Naive thymus-derived CD8-positive, alpha-beta T cell (primary cell): ENCODE measurements around the gene MACROD2. TPM values are rescaled to one million over a fixed set of nuclear protein-coding genes. Genes with fewer than 3 reads are reported as not detected.

Source experiments
- ATAC-seq, 2 donors: fragments of 150-1000 bp; cut with Tn5 transposase in 1 of 2; sonication (Bioruptor Pico), chemical (Tn5 transposase) in 1 of 2; 1 replicate in 1 of 2; 2 replicates in 1 of 2; pipeline ENCODE4 v1.10.0; 2021; ENCODE audit warnings: mild to moderate bottlenecking in 2 of 2, moderate library complexity in 2 of 2
- POLR2A ChIA-PET: fragments of 350-600 bp; sonication (Branson Sonifier 250); formaldehyde crosslinking; loops from one replicate; lab custom pipeline; 2021; ENCODE audit warnings: antibody characterized with exemption; lab: Charles Lee
- DNase-seq, 10 donors: peaks; one replicate each; pipeline versions ENCODE4 v3.0.0 to v3.0.0-alpha.2; 2020 to 2022
- H3K27ac Mint-ChIP-seq, 10 donors: one replicate each; pipeline ENCODE4 v1.8.0; 2020 to 2022; ENCODE audit warnings: mild to moderate bottlenecking in 10 of 10, mixed read lengths in 10 of 10, moderate library complexity in 4 of 10, inconsistent platforms in 1 of 10
- H3K27me3 Mint-ChIP-seq, 5 donors: one replicate each; pipeline ENCODE4 v1.8.0; 2021 to 2022; ENCODE audit warnings: mixed read lengths in 5 of 5
- H3K36me3 Mint-ChIP-seq, 3 donors: one replicate each; pipeline ENCODE4 v1.8.0; 2020 to 2022; ENCODE audit warnings: mixed read lengths in 3 of 3, mild to moderate bottlenecking in 2 of 3, inconsistent platforms in 1 of 3
- H3K4me1 Mint-ChIP-seq, 4 donors: one replicate each; pipeline ENCODE4 v1.8.0; 2021 to 2022; ENCODE audit warnings: mixed read lengths in 4 of 4
- H3K4me3 Mint-ChIP-seq, 10 donors: one replicate each; pipeline ENCODE4 v1.8.0; 2020 to 2022; ENCODE audit warnings: mild to moderate bottlenecking in 10 of 10, mixed read lengths in 10 of 10, moderate library complexity in 6 of 10, inconsistent platforms in 1 of 10
- H3K9me3 Mint-ChIP-seq, 9 donors: one replicate each; pipeline ENCODE4 v1.8.0; 2020 to 2022; ENCODE audit warnings: mixed read lengths in 9 of 9, mild to moderate bottlenecking in 3 of 9, inconsistent platforms in 1 of 9, moderate library complexity in 1 of 9
- polyA plus RNA-seq, 3 donors: library from polyadenylated mRNA; unstranded; fragments of 300-500 nt; fragmentation: Illumina TruSeq; gene quantifications; one replicate each; pipeline ENCODE4 v1.2.3, GENCODE V29; 2021
- total RNA-seq, 8 experiments: library from RNA in 2 of 8; stranded (reverse) in 2 of 8; gene quantifications; one replicate each; pipeline ENCODE4 v1.2.3 and lab custom pipeline; 2021 to 2026

Gene MACROD2
- total and polyA plus RNA-seq, 5 experiments from 2014 or later = 0.18 to 1.1 (median 0.60) TPM; not detected in 2

DNA sequence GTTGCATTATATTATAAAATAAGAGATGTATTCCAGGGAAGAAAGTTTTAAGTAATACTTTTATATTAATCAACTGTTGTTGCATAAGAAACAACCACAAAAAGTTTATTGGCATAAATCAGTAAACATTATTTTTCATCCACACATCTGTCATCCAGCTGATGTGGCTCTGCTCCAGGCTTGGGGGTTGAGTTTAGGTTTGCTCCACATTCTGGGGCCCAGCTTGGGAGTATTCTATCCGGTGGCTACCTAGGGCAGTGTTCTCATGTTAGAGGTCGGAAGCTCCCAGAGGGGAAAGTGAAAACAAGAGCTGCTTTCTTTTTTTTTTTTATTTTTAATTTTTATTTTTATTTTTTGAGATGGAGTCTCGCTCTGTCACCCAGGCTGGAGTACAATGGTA, 1070.5 kb downstream of the MACROD2 start:
- no peak overlapping the region for H3K4me3 Mint-ChIP-seq

GRCh38 chr20:15068486-15068885, 1073.2 kb downstream of the MACROD2 start:
- ATAC-seq (no peak), DNase-seq (no peak)
- Mint-ChIP-seq H3K4me1 (no peaks in the 10 kb centered on the region), H3K27ac (no peak overlapping the region), H3K36me3 (no peaks in the 10 kb centered on the region), H3K9me3 (peaks cover 0 to 20% (median 6%) of the 10 kb centered on the region in 9 donors), H3K4me3 (no peak overlapping the region), H3K27me3 (no peaks in the 10 kb centered on the region)
- POLR2A ChIA-PET = no interaction called here

More for the DNA sequence above, 1070.5 kb downstream of the MACROD2 start:
- Mint-ChIP-seq H3K9me3 (peaks cover 0 to 27% (median 6%) of the 10 kb centered on the region in 9 donors), H3K27me3 (no peaks in the 10 kb centered on the region), H3K36me3 (no peaks in the 10 kb centered on the region), H3K27ac (no peak overlapping the region), H3K4me1 (no peaks in the 10 kb centered on the region)
- ATAC-seq (no peak), DNase-seq (no peak)
- POLR2A ChIA-PET = no interaction called here

GRCh38 chr20:15069355-15069754, 1074.0 kb downstream of the MACROD2 start:
- POLR2A ChIA-PET = no interaction called here
- H3K27ac Mint-ChIP-seq = no peak overlapping the region

GRCh38 chr20:15071085-15071808, 1075.9 kb downstream of the MACROD2 start:
- H3K27ac Mint-ChIP-seq = no peak overlapping the region
- no peaks in the 10 kb centered on the region for H3K36me3 Mint-ChIP-seq
- POLR2A ChIA-PET = no interaction called here
- H3K9me3 Mint-ChIP-seq = peaks cover 0 to 20% (median 6%) of the 10 kb centered on the region in 9 donors
- H3K27me3 Mint-ChIP-seq = no peaks in the 10 kb centered on the region
- no peaks in the 10 kb centered on the region for H3K4me1 Mint-ChIP-seq
- ATAC-seq = no peak
- no peak overlapping the region for H3K4me3 Mint-ChIP-seq
- no peak for DNase-seq

More at GRCh38 chr20:15069355-15069754, 1074.0 kb downstream of the MACROD2 start:
- Mint-ChIP-seq H3K27me3 (no peaks in the 10 kb centered on the region), H3K36me3 (no peaks in the 10 kb centered on the region), H3K4me3 (no peak overlapping the region), H3K9me3 (peaks cover 0 to 20% (median 6%) of the 10 kb centered on the region in 9 donors), H3K4me1 (no peaks in the 10 kb centered on the region)
- DNase-seq = no peak
- ATAC-seq = no peak

DNA sequence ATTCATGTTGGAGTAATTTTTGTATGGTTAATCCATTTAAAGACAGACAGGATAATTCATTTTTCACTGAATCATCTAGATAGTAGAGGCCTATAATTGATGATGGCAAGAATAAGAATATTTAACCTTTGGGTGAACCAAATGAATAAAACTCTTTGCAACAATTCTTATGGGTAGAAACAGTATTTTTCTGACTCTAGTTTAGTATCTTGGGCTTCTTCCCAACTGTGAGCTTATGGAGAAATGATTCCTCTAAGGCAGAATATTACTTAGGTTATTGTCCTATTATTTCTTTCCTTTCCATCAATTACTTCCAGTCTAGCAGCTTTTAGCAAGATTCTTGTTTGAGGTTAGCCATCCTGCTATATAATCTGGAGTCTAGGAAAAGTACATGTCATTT, 1077.0 kb downstream of the MACROD2 start:
- POLR2A ChIA-PET = no interaction called here
- Mint-ChIP-seq H3K27ac (no peak overlapping the region), H3K36me3 (no peaks in the 10 kb centered on the region), H3K27me3 (no peaks in the 10 kb centered on the region), H3K4me3 (no peak overlapping the region), H3K4me1 (no peaks in the 10 kb centered on the region), H3K9me3 (peaks cover 0 to 20% (median 6%) of the 10 kb centered on the region in 9 donors)
- no peak for ATAC-seq
- DNase-seq = no peak

DNA sequence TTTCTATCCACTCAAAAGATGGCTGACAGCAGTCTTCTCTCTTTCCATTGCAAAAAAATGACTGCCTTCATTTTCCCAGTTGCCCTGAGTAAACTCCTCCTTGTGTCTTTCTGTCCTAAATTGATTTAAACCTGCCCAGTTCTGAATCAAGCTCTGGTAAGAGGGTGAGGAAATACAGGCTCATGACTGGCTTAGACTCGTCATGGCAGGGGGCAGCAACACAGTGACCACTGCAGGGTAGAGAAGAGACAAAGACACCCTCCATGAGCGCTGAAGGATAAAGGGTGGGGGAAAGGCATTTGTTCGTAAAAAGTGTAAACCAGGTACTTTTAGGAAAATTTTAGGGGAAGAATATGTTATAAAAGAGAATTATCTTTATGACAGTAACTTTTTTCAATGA, 1080.3 kb downstream of the MACROD2 start:
- no peaks in the 10 kb centered on the region for H3K36me3 Mint-ChIP-seq
- H3K9me3 Mint-ChIP-seq = peaks cover 0 to 3% (median 0%) of the 10 kb centered on the region in 9 donors
- DNase-seq (no peak), ATAC-seq (no peak)
- H3K4me3 Mint-ChIP-seq = no peak overlapping the region
- POLR2A ChIA-PET = no interaction called here
- H3K27ac Mint-ChIP-seq = no peak overlapping the region
- no peaks in the 10 kb centered on the region for H3K4me1 Mint-ChIP-seq
- no peaks in the 10 kb centered on the region for H3K27me3 Mint-ChIP-seq

DNA sequence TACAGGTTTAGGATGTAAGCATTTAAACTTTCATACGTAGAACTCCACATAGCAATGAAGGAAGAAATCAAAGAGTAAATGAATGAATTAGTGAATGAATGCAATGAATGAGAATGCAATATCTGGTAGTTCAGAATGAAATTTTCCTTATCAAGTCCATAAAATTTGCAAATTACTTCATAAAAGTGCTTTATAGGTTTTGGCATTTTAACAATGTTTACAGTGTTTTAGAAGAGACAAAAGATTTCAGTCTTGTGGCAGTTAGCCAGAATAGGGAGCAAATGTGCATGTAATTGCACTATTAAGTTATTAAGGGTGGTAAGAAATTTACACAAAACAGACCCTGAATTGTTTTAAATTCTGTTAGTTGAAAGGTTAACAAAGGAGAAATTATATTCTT, 1081.5 kb downstream of the MACROD2 start:
- no peak for ATAC-seq
- no peaks in the 10 kb centered on the region for H3K27me3 Mint-ChIP-seq
- no peak for DNase-seq
- H3K27ac Mint-ChIP-seq = no peak overlapping the region
- H3K36me3 Mint-ChIP-seq = no peaks in the 10 kb centered on the region
- H3K4me1 Mint-ChIP-seq = no peaks in the 10 kb centered on the region
- POLR2A ChIA-PET = no interaction called here
- peaks cover 0 to 3% (median 0%) of the 10 kb centered on the region in 9 donors for H3K9me3 Mint-ChIP-seq
- no peak overlapping the region for H3K4me3 Mint-ChIP-seq

- POLR2A ChIA-PET = no interaction called here
- no peak for DNase-seq
- H3K4me3 Mint-ChIP-seq = no peak overlapping the region
- peaks cover 0 to 3% (median 0%) of the 10 kb centered on the region in 9 donors for H3K9me3 Mint-ChIP-seq
- no peaks in the 10 kb centered on the region for H3K27me3 Mint-ChIP-seq
- no peak overlapping the region for H3K27ac Mint-ChIP-seq
- no peaks in the 10 kb centered on the region for H3K36me3 Mint-ChIP-seq
- no peaks in the 10 kb centered on the region for H3K4me1 Mint-ChIP-seq
- ATAC-seq = no peak
Observed at GRCh38 chr20:15077733-15078250, 1082.5 kb downstream of the MACROD2 start.

GRCh38 chr20:15079594-15080340, 1084.5 kb downstream of the MACROD2 start:
- Mint-ChIP-seq H3K27ac (no peak overlapping the region), H3K9me3 (peaks cover 0 to 3% (median 0%) of the 10 kb centered on the region in 9 donors), H3K36me3 (no peaks in the 10 kb centered on the region), H3K4me1 (no peaks in the 10 kb centered on the region), H3K4me3 (no peak overlapping the region), H3K27me3 (no peaks in the 10 kb centered on the region)
- no peak for ATAC-seq
- POLR2A ChIA-PET = no interaction called here
- no peak for DNase-seq

DNA sequence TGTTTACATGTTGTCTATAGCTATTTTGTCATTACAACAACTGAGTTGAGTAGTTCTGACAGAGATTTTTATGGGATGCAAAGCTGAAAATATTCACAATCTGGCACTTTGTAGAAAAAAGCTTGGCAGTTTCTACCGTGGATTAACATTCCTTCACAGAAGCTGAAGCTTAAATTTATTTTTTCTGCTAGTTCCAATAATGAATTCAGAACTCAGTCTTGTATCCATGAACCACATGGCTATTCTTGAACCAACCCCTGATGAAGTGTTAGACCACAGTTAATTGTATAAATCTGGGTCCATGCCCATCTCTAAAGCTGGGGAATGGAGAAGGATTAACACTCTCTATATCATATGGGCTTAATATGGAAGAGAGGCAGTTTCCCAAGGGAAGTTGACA, 1085.9 kb downstream of the MACROD2 start:
- Mint-ChIP-seq H3K27ac (no peak overlapping the region), H3K36me3 (no peaks in the 10 kb centered on the region), H3K4me1 (no peaks in the 10 kb centered on the region), H3K27me3 (no peaks in the 10 kb centered on the region), H3K4me3 (no peak overlapping the region), H3K9me3 (peaks cover 0 to 3% (median 0%) of the 10 kb centered on the region in 9 donors)
- POLR2A ChIA-PET = no interaction called here
- DNase-seq (no peak), ATAC-seq (no peak)

DNA sequence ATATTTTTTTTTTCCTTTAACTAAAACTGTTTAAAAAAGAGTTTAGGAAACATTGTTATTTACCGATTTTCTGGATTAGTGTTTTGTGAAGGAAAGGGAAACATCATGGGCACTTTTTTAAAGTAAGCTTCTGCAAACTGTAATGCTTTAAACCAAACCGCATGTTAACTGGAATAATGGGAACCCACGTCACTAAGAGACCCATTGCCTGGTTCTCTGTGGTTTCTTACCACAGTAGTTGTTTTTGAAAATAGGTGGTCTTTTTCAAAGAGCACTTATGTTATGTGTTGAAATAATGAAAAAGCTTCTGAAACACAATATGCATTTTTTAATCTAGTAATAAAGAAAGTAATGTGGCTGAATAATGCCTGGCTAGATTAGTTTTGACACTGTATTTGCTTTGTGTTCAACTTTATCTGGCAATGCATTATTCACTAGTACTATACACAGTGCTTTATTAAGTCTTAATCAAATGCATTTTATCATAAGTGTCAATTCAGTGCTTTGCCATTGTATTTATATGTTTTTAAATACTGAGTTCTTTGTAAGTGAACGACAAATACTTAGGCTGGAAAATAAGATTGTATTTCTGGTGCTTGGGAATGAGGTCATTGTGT, 1096.2 kb downstream of the MACROD2 start:
- Mint-ChIP-seq H3K4me1 (peaks cover 0 to 1% (median 0%) of the 10 kb centered on the region in 4 donors), H3K36me3 (no peaks in the 10 kb centered on the region), H3K27ac (no peak overlapping the region), H3K27me3 (no peaks in the 10 kb centered on the region), H3K9me3 (peaks cover 0 to 8% (median 0%) of the 10 kb centered on the region in 9 donors), H3K4me3 (no peak overlapping the region)
- ATAC-seq (no peak), DNase-seq (peak in 1 of 10 donors; percentile 17)
- POLR2A ChIA-PET = no interaction called here

DNA sequence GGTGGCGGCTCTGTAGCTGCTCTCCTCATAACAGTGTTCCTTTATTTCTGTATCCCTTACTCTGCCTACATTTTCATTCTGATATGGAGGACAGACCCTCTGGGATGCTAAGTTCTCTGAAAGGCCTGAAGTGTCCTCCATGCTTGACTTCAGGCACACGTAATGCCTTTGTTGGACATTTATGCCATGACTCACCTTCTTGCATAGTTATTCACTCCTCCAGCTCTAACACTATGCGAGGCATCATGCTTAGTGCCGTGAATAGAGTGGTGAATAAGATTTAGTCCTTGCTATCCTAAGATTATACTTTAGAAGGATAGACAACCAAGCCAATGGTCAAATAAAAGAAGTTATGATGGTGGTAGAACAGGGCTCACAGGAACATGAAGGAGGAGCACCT, 1103.0 kb downstream of the MACROD2 start:
- Mint-ChIP-seq H3K4me3 (no peak overlapping the region), H3K27ac (no peak overlapping the region), H3K36me3 (no peaks in the 10 kb centered on the region), H3K9me3 (peaks cover 0 to 18% (median 5%) of the 10 kb centered on the region in 9 donors), H3K4me1 (no peaks in the 10 kb centered on the region), H3K27me3 (no peaks in the 10 kb centered on the region)
- DNase-seq (no peak), ATAC-seq (no peak)
- POLR2A ChIA-PET = no interaction called here

DNA sequence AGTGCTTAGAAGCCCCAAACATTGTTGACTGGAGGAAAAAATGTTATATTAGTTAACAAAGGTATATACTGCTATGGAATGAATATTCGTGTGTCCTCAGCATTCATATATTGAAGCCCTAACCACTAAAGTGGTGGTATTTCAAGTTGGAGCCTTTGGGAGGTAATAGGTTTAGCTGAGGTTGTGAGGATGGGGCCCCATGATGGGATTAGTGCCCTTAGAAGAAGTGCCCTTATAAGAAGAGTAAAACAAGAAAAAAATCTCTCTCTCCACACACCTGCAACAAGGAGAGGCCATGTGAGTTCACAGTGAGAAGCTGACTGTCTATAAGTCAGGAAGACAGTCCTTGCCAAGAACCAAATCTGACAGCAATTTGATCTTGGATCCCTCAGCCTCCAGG, 1103.8 kb downstream of the MACROD2 start:
- POLR2A ChIA-PET = no interaction called here
- no peaks in the 10 kb centered on the region for H3K36me3 Mint-ChIP-seq
- no peak for DNase-seq
- no peak for ATAC-seq
- H3K4me3 Mint-ChIP-seq = no peak overlapping the region
- no peak overlapping the region for H3K27ac Mint-ChIP-seq
- no peaks in the 10 kb centered on the region for H3K4me1 Mint-ChIP-seq
- H3K9me3 Mint-ChIP-seq = peaks cover 0 to 24% (median 6%) of the 10 kb centered on the region in 9 donors
- H3K27me3 Mint-ChIP-seq = no peaks in the 10 kb centered on the region
